Measurements from ENCODE around the gene PHACTR3. TPM values are rescaled to one million over a fixed set of nuclear protein-coding genes. Genes with fewer than 3 reads are reported as not detected.

Gene PHACTR3
- total RNA-seq, 1 experiment from 2014 or later = 0.11 TPM

DNA sequence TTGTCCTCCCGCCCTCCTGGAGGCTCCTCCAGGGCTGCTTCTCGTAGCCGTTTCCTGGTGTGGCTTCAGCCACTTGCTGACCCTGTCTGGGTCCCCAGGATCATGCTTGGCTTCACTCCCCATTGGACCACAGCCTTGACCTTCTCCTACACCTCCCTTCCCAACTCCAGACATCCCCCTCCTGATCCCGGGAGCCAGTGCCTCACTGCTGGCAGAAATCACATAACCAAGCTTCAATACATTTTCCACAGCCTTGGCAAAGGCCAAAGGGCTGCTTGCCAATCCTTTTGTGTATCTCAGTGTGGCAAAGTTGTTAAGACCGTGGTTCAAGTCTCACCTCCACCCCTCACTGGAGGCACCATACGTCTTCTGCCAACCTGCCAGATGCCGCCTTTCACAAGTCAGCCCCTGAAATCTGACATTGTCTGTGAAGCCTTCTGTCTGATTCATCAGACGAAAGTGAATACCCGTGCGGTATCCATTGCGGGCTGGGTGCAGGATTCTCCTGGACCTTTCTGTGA lies 60.1 kb downstream of the PHACTR3 start:
- H3K9me3 ChIP-seq = no peaks in the 10 kb centered on the region
- no peak for DNase-seq
- H3K36me3 ChIP-seq (ENCODE audit: control insufficient read depth, insufficient read depth, low read length) = no peaks in the 10 kb centered on the region
- H3K27me3 Mint-ChIP-seq (ENCODE audit: insufficient read depth, unreplicated experiment) = peaks cover 39% of the 10 kb centered on the region
- TF ChIP-seq CTCF (IDR thresholded peaks at IDR 0.05; ENCODE audit: insufficient read depth in 1 of 2, low read depth in 1 of 2, low read length in 1 of 2, severe bottlenecking in 1 of 2, unreplicated experiment in 1 of 2) = no peak
- ChIA-PET POLR2A (no interaction called here), CTCF (no interaction called here)
- H3K9me3 Mint-ChIP-seq (ENCODE audit: unreplicated experiment) = peaks cover under 1% of the 10 kb centered on the region
- BruUV-seq (replicated peaks) = no TSS peak
- H3K4me3 Mint-ChIP-seq (ENCODE audit: unreplicated experiment) = no peak overlapping the region
- no peaks in the 10 kb centered on the region for H3K4me1 ChIP-seq
- intact Hi-C loops (cut with micrococcal nuclease; ENCODE audit: unreplicated experiment) = no loop called here
- no peak overlapping the region for H3K4me3 ChIP-seq (ENCODE audit: low read depth, low read length)
- no peak overlapping the region for H3K27ac Mint-ChIP-seq (ENCODE audit: unreplicated experiment)
- no peaks in the 10 kb centered on the region for H3K4me1 Mint-ChIP-seq (ENCODE audit: low read depth, unreplicated experiment)
- H3K36me3 Mint-ChIP-seq (ENCODE audit: insufficient read depth, unreplicated experiment) = no peaks in the 10 kb centered on the region
- H3K27me3 ChIP-seq (replicated peaks; ENCODE audit: control insufficient read depth, insufficient read depth, low read length) = peaks cover 11% of the 10 kb centered on the region

GRCh38 chr20:59665656-59666555 lies 61.6 kb downstream of the PHACTR3 start:
- peaks cover 11% of the 10 kb centered on the region for H3K27me3 ChIP-seq (replicated peaks; ENCODE audit: control insufficient read depth, insufficient read depth, low read length)
- Mint-ChIP-seq H3K9me3 (ENCODE audit: unreplicated experiment) (no peaks in the 10 kb centered on the region), H3K4me3 (ENCODE audit: unreplicated experiment) (no peak overlapping the region), H3K27ac (ENCODE audit: unreplicated experiment) (no peak overlapping the region), H3K4me1 (ENCODE audit: low read depth, unreplicated experiment) (no peaks in the 10 kb centered on the region), H3K27me3 (ENCODE audit: insufficient read depth, unreplicated experiment) (peaks cover 43% of the 10 kb centered on the region), H3K36me3 (ENCODE audit: insufficient read depth, unreplicated experiment) (no peaks in the 10 kb centered on the region)
- no peak for DNase-seq
- intact Hi-C loops (cut with micrococcal nuclease; ENCODE audit: unreplicated experiment) = no loop called here
- no peak overlapping the region for H3K4me3 ChIP-seq (ENCODE audit: low read depth, low read length)
- no peaks in the 10 kb centered on the region for H3K36me3 ChIP-seq (ENCODE audit: control insufficient read depth, insufficient read depth, low read length)
- no peak for TF ChIP-seq CTCF (IDR thresholded peaks at IDR 0.05; ENCODE audit: insufficient read depth in 1 of 2, low read depth in 1 of 2, low read length in 1 of 2, severe bottlenecking in 1 of 2, unreplicated experiment in 1 of 2)
- no TSS peak for BruUV-seq (replicated peaks)
- ChIA-PET POLR2A (no interaction called here), CTCF (no interaction called here)
- H3K9me3 ChIP-seq = no peaks in the 10 kb centered on the region
- H3K4me1 ChIP-seq = no peaks in the 10 kb centered on the region

- ChIA-PET CTCF (no interaction called here), POLR2A (no interaction called here)
- no peaks in the 10 kb centered on the region for H3K36me3 ChIP-seq (ENCODE audit: control insufficient read depth, insufficient read depth, low read length)
- no peaks in the 10 kb centered on the region for H3K4me1 ChIP-seq
- intact Hi-C loops (cut with micrococcal nuclease; ENCODE audit: unreplicated experiment) = no loop called here
- no peaks in the 10 kb centered on the region for H3K36me3 Mint-ChIP-seq (ENCODE audit: insufficient read depth, unreplicated experiment)
- no peak overlapping the region for H3K4me3 ChIP-seq (ENCODE audit: low read depth, low read length)
- TF ChIP-seq CTCF (IDR thresholded peaks at IDR 0.05; ENCODE audit: insufficient read depth in 1 of 2, low read depth in 1 of 2, low read length in 1 of 2, severe bottlenecking in 1 of 2, unreplicated experiment in 1 of 2) = no peak
- no peaks in the 10 kb centered on the region for H3K9me3 Mint-ChIP-seq (ENCODE audit: unreplicated experiment)
- no peaks in the 10 kb centered on the region for H3K4me1 Mint-ChIP-seq (ENCODE audit: low read depth, unreplicated experiment)
- no TSS peak for BruUV-seq (replicated peaks)
- peaks cover 43% of the 10 kb centered on the region for H3K27me3 Mint-ChIP-seq (ENCODE audit: insufficient read depth, unreplicated experiment)
- H3K27me3 ChIP-seq (replicated peaks; ENCODE audit: control insufficient read depth, insufficient read depth, low read length) = peaks cover 11% of the 10 kb centered on the region
- no peaks in the 10 kb centered on the region for H3K9me3 ChIP-seq
- H3K27ac Mint-ChIP-seq (ENCODE audit: unreplicated experiment) = no peak overlapping the region
- H3K4me3 Mint-ChIP-seq (ENCODE audit: unreplicated experiment) = no peak overlapping the region
- no peak for DNase-seq
Observed at GRCh38 chr20:59666586-59666985, 62.2 kb downstream of the PHACTR3 start.
